Ascending aorta (tissue), 2 donors: ENCODE measurements around the gene TAS1R3. TPM values are rescaled to one million over a fixed set of nuclear protein-coding genes. Genes with fewer than 3 reads are reported as not detected.

Experiments used
- DNase-seq, 2 donors: peaks; one replicate each; pipeline ENCODE4 v3.0.0-alpha.2; 2019; ENCODE audit warnings: low spot score in 2 of 2
- H3K27ac ChIP-seq, 2 donors: fragments of 200-600 bp; sonication (generic); one replicate each; pipeline ENCODE4 v1.5.1; 2016 to 2017; ENCODE audit warnings: mild to moderate bottlenecking in 1 of 2
- H3K27me3 ChIP-seq: fragments of 200-600 bp; sonication (generic); one replicate; pipeline ENCODE4 v1.5.1; 2017
- H3K36me3 ChIP-seq, 2 donors: fragments of 200-600 bp; sonication (generic); one replicate each; pipeline ENCODE4 v1.5.1; 2016
- H3K4me1 ChIP-seq, 2 donors: fragments of 200-600 bp; sonication (generic); one replicate each; pipeline ENCODE4 v1.5.1; 2016 to 2017; ENCODE audit warnings: mild to moderate bottlenecking in 1 of 2
- H3K4me3 ChIP-seq, 2 donors: fragments of 200-600 bp; sonication (generic); one replicate each; pipeline ENCODE4 v1.5.1; 2016 to 2017; ENCODE audit warnings: mild to moderate bottlenecking in 1 of 2
- H3K9me3 ChIP-seq, 2 donors: fragments of 200-600 bp; sonication (generic); one replicate each; pipeline ENCODE4 v1.5.1; 2016
- intact Hi-C: fragments of 100-400 bp; cut with DNase I; formaldehyde crosslinking; loops from one replicate; pipeline ENCODE4 v1.15.1; 2023
- total RNA-seq: library from RNA; depleted of rRNA; stranded (reverse); fragments of >200 nt; gene quantifications from one replicate; pipeline ENCODE4 v1.1.0, GENCODE V29; 2016
- TF ChIP-seq, protein P1 (sequence below), 3 experiments: fragments of 200-600 bp in 2 of 3; fragments of 450-650 bp in 1 of 3; sonication (generic) in 2 of 3; IDR thresholded peaks; one replicate each; pipeline ENCODE4 v1.5.1; 2016 to 2019; ENCODE audit warnings: antibody characterized with exemption in 3 of 3, mild to moderate bottlenecking in 1 of 3, moderate library complexity in 1 of 3

TAS1R3 gene
- total RNA-seq, 1 donor from 2014 or later: 2.7 TPM

DNA sequence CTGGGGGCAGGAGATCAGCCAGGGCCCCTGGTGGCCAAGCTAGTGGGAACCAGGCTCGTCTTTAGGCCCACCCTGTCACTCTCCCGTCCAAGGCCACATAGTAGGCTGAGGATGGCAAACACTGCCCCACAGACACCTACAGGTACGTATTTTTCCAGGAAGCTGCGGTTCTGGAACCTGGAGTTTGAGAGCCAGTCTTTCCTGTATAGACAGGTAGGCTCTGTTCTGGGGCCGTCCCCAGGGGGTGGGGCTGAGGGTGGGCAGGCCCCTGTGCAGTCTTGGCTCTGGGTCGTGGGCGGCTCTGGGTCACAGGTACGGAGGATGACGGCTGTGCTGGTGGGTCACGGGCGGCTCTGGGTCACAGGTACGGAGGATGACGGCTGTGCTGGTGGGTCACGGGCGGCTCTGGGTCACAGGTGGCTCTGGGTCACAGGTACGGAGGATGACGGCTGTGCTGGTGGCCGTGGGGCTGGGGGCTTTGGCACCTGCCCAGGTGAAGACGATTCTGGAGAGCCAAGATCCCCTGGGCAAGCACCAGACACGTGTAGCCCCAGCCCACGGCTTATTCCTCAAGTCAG, 20.5 kb upstream of the TAS1R3 start:
- Histone ChIP-seq H3K4me3 (no peak overlapping the region), H3K4me1 (peaks cover 15 to 31% of the 10 kb centered on the region in 2 donors), H3K9me3 (no peaks in the 10 kb centered on the region), H3K36me3 (peaks cover 46 to 54% of the 10 kb centered on the region in 2 donors), H3K27ac (peak overlapping the region in 1 of 2 donors; percentile 95), H3K27me3 (no peaks in the 10 kb centered on the region)
- TF ChIP-seq, protein P1, sequence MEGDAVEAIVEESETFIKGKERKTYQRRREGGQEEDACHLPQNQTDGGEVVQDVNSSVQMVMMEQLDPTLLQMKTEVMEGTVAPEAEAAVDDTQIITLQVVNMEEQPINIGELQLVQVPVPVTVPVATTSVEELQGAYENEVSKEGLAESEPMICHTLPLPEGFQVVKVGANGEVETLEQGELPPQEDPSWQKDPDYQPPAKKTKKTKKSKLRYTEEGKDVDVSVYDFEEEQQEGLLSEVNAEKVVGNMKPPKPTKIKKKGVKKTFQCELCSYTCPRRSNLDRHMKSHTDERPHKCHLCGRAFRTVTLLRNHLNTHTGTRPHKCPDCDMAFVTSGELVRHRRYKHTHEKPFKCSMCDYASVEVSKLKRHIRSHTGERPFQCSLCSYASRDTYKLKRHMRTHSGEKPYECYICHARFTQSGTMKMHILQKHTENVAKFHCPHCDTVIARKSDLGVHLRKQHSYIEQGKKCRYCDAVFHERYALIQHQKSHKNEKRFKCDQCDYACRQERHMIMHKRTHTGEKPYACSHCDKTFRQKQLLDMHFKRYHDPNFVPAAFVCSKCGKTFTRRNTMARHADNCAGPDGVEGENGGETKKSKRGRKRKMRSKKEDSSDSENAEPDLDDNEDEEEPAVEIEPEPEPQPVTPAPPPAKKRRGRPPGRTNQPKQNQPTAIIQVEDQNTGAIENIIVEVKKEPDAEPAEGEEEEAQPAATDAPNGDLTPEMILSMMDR (IDR thresholded peaks at IDR 0.05): no peak
- intact Hi-C loops: no loop called here
- no peak for DNase-seq

DNA sequence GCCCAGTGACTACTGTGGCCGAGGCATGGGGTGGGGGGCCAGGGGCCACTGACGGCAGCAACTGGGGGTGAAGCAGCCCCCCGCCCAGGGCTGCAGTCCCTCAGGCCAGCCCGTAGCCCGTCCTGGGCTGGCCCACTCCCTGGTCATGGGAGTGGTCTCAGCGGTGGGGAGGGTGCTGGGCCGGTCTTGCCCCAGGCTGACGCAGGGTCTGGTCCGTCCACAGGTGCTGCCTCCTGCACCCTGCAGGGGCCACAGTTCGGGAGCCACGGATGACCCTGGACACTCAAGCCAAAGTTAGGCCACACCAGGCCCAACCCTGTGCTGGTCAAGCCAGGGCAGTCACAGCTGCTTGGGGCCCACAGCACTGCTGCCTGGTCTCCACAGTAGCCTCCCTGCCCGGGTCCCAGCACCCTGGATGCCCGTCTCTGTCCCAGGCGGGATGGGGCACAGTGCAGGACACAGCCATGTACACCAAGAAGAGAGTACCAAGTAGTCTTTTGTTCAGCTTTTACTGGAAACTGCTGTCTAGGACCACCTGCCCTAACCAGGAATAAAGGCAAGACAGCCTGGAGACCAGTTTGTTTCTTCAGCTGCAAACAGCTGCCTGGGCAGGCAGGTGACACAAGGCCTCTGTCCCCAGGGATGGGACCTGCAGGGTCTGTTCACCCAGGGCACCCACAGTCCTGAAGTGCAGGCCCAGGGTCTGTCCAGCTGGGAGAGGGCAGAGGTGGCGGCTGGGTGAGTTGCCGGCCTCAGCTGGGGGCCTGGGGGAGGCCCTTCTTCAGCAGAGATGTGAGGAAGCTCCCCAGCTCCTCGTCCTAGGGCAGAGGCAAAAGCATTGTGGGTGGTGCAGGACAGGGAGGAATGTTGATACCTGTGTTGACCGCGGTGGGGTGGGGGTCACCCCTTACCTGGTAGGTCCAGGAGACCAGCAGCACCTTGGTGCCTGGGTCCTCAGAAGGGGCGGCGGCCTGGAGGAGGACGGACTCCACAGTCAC, 19.7 kb upstream of the TAS1R3 start:
- TF ChIP-seq, protein P1 (IDR thresholded peaks at IDR 0.05): no peak
- Histone ChIP-seq H3K27ac (no peak overlapping the region), H3K27me3 (no peaks in the 10 kb centered on the region), H3K9me3 (no peaks in the 10 kb centered on the region), H3K4me1 (peaks cover 8 to 23% of the 10 kb centered on the region in 2 donors), H3K4me3 (no peak overlapping the region), H3K36me3 (peaks cover 46 to 60% of the 10 kb centered on the region in 2 donors)
- DNase-seq: no peak
- intact Hi-C loops: no loop called here

DNA sequence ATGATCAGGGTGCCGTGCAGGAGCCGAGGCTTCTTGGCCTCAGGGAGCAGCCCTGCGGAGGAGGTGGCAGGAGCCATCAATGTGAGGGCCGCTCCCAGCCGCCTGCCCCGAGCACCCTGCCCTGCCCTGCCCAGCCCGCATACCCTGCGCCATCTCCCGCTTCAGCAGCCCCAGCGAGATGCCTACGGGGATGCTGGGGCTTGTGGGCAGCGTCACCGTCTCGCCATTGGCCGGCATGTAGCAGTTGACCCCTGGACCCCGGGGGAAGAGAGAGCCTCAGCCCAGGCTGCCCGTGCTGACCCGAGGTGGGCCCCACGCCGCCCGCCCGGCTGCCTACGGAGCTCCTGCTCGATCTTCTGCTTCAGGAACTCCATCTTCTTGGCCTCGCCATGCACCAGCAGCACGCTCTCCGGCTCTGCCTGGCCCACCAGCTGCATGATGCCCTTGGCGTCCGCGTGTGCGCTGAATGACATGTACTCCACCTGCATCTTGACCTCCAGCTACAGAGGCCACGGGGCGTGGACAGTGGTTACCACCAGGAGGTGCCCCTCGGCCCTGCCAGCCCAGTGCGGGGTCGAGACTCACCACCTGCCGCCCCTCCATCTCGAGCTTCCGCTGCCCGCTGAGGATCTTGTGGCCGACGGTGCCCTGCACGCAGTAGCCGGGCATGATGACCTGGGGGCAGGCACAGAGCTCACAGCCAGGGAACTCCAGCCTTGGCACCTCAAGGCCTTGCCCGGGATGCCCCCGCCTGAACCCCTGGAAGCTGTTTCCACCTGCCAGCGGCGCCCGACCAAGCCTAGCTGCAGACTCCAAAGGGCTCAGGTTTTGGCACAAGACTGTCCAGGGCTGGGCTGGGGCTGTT, 18.4 kb upstream of the TAS1R3 start:
- Histone ChIP-seq H3K4me3 (no peak overlapping the region), H3K36me3 (peaks cover 50 to 63% of the 10 kb centered on the region in 2 donors), H3K27me3 (no peaks in the 10 kb centered on the region), H3K27ac (no peak overlapping the region), H3K9me3 (no peaks in the 10 kb centered on the region), H3K4me1 (peaks cover 0 to 14% of the 10 kb centered on the region in 2 donors)
- TF ChIP-seq, protein P1 (IDR thresholded peaks at IDR 0.05): no peak
- intact Hi-C loops: no loop called here
- DNase-seq: no peak

DNA sequence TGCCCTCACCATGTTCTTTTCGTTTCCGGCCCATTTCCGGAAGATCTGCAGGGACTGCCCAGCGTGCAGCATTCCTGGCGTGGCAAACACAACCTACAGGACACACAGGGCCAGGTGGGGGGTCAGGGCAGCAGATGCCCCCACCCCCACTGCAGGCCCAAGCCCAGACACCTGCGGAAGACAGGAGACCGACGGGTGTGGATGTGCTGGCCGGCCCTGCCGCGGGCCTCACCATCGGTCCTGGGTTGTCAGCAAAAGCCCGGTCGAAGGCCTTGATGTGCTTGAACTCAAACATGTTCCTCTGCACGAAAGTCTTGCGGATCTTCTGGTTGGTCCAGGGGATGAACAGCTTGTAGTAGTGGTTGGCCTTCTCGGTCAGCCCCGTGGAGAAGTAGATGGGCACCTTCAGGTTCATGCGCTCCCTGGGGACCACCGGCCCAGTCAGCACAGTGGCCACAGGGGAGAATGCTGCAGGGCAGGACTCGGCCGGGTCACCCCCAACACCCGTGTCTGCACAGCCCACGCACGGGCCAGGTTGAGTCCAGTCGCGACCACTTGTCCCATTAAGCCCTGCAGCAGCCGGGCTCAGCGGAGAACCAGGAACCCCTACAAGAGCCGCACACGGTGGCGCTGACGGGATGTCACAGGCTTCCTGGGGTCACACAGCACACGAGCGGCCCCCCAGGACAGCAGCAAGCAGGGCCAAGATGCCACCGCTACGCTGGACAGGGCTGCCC, 17.4 kb upstream of the TAS1R3 start:
- no peak overlapping the region for H3K4me3 ChIP-seq

More for the DNA sequence above, 17.4 kb upstream of the TAS1R3 start:
- H3K27me3 ChIP-seq: no peaks in the 10 kb centered on the region
- H3K27ac ChIP-seq: no peak overlapping the region
- peaks cover under 1 to 20% of the 10 kb centered on the region in 2 donors for H3K4me1 ChIP-seq
- peaks cover 50 to 63% of the 10 kb centered on the region in 2 donors for H3K36me3 ChIP-seq
- no peak for DNase-seq
- TF ChIP-seq, protein P1 (IDR thresholded peaks at IDR 0.05): no peak
- H3K9me3 ChIP-seq: no peaks in the 10 kb centered on the region
- intact Hi-C loops: no loop called here
